ENCODE data around the gene PAF1. TPM values are rescaled to one million over a fixed set of nuclear protein-coding genes. Genes with fewer than 3 reads are reported as not detected.
"Not testable (repeated sequence)": the region's sequence is repeated elsewhere in the genome, so short reads cannot be mapped to it uniquely, and the experiment has no call there.

The PAF1 gene
- total RNA-seq, 1 experiment from 2014 or later: 27.7 TPM

GRCh38 chr19:39385629-39386411, 5.1 kb downstream of the PAF1 start:
- no peak for DNase-seq (ENCODE audit: extremely low read depth, low read depth)

GRCh38 chr19:39384839-39385568, 5.9 kb downstream of the PAF1 start:
- no peak for DNase-seq (ENCODE audit: extremely low read depth, low read depth)

- DNase-seq (ENCODE audit: extremely low read depth, low read depth): no peak
Measured at GRCh38 chr19:39382991-39383828, 7.7 kb downstream of the PAF1 start.

- DNase-seq (ENCODE audit: extremely low read depth, low read depth): no peak
Measured at GRCh38 chr19:39381910-39382611, 8.8 kb downstream of the PAF1 start.

GRCh38 chr19:39380521-39381502, 10.1 kb downstream of the PAF1 start:
- DNase-seq (ENCODE audit: extremely low read depth, low read depth): no peak

DNA sequence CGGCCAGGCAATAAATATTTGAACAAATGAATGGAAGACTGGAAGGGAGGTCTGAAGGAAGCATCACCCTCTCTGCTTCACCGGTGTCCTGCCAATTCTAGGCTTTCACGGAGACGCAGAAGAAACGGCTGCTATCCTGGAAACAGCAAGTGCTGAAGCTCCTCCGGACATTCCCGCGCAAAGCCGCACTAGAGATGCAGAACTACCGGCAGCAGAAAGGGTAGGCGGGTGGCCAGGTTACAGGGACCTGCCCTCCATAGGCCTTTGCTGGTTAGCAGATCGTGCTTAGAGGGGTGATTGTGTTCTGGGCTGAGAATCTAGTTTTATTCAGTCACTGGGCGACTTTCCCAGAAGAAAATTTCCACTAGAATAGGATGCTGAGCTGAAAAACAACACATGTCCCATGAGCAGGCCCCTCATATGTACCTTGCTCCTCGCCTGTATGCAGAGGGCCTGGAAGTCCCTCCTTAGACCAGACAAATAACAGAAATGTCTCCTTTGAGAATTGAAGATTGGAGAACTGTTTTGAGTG, 11.0 kb downstream of the PAF1 start:
- no peak for DNase-seq (ENCODE audit: extremely low read depth, low read depth)

DNA sequence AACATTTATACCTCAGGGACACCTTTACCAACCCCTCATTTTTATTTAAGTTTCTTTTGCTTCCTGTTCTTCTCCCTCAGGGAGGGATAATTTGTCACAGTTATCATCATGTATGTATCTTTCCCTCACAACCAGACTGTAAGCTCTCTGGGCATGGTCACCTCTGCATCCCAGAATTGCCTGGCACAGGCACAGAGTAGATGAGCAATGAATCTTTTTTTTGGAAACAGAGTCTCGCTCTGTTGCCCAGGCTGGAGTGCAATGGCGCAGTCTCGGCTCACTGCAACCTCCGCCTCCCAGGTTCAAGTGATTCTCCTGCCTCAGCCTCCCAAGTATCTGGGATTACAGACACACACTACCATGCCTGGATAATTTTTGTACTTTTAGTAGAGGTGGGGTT, 11.5 kb downstream of the PAF1 start:
- not testable (repeated sequence) for DNase-seq (ENCODE audit: extremely low read depth, low read depth)

DNA sequence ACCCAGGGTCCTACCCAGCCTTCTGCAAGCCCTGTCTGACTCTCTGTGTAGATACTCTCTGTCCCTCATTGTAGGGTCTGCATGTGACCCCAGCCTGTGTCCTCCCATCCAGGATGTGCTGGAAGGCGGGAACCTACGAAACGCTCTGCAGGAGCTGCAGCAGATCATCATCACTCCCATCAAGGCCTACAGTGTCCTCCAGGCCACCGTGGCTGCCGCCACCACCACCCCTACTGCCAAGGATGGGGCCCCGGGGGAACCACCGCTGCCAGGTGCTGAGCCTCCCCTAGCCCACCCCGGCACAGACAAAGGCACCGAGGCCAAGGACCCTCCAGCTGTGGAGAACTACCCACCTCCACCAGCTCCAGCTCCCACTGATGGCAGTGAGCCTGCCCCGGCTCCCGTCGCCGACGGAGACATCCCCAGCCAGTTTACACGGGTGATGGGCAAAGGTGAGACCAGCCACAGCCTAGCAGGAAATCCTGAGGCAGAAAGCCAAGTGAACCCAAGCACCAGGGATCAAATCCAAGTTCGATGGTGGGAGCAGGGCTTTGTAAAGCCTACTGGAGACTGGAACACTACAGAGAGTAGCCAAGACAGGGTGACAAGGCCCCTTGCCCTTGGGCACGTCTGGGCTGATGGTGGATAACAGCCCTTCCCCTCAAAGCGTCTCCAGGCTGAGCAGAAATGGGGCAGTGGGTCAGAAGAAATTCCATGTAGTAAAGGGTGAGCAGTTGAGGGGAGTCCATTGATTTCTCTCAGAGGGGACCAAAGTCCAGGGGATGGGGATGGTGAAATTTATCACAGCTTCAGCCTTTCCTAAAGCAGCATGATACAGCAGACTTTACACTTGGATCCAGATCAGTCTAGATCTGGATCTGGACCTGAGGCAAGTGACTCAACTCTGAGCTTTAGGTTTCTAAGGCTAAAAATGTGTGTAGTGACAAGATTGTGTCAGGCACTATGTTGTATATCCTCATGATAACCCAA, 13.2 kb downstream of the PAF1 start:
- no peak for DNase-seq (ENCODE audit: extremely low read depth, low read depth)

DNA sequence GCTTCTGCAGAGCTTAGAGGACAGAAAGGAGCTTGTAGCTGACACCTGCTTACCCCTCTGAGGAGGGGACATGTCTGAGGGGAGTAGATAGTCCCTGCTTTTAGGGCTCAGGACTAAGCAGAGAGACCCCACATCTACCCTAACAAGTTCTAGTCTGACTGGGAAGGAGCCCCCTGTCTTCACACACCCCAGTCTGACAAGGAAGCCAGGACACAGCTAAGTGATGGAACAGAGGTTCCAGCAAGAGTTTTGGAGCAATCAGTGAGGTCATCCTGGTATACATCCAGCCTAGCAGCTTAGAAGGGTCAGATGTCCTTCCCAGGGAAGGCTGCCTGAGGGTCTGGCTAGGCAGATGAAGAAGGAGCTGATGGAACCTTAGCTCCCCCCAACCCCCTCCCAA, 15.0 kb downstream of the PAF1 start:
- DNase-seq (ENCODE audit: extremely low read depth, low read depth): no peak

- DNase-seq (ENCODE audit: extremely low read depth, low read depth): no peak
Measured at GRCh38 chr19:39372941-39373340, 18.0 kb downstream of the PAF1 start.

DNA sequence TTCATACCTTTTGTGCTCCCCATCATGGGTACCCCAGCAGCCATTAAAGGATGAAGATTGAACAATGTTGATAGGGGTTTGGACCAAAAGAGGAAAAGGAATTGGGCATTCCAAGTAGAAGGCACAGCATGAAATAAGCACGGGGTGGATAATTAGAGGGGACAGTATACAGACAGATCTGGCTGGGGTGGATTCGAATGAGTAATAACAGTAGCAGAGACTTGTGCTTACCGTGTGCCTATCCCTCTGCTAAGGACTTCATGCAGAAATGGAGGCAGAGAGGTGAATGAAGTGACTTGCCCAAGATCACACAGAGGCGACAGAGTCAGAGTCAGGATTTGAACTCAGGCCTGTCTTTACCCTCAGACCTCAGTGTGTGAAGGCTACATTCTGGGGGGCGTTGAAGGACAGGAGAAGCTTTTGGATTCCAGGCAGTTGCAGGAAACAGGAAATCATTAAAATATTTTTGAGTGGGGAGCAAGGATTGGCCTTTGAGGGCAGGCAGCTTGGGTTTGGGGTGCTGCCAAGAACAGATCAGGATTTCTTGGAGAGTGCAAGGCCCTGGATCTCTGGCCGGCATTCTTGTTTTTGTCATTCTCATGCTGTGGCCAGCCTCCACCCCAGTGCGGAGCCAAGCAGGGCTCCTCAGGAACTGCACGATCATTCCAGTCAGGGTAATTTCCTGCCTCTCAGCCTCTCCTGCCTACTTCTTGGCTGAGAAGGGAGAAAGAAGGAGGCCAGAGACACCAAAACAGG, 18.7 kb downstream of the PAF1 start:
- no peak for DNase-seq (ENCODE audit: extremely low read depth, low read depth)

- no peak for DNase-seq (ENCODE audit: extremely low read depth, low read depth)
Measured at GRCh38 chr19:39370735-39371134, 20.2 kb downstream of the PAF1 start.

DNA sequence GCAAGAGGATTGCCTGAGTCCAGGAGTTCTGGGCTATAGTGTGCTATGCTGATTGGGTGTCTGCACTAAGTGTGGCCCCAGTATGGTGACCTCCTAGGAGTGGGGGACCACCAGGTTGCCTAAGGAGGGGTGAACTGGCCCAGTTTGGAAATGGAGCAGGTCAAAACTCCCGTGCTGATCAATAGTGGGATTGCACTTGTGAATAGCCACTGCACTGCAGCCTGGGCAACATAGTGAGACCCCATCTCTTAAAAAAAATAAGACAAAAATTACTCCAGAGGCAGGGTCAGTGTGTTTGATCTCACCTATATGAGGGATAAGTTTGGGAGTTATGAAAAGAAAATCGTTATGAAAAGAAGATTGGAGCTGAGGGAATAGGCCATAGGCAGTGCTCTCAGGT, 21.7 kb downstream of the PAF1 start:
- no peak for DNase-seq (ENCODE audit: extremely low read depth, low read depth)

DNA sequence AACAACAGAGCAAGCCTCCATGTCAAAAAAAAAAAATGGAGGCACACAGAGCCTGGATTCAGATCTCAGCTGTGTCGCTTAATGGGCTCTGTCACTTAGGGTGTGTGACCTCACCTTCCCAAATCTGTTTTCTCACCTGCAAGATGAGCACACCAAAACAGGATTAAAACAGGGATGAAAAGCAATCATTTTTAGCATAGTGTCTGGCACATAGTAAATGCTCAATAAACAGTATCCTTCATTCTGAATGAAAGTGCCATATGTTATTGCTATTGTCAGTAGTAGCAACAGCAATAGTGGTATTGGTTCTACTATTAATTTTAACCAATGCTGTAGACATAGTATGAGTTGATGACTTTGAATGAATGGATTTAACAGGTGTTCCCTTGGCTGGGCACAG, 25.4 kb downstream of the PAF1 start:
- no peak for DNase-seq (ENCODE audit: extremely low read depth, low read depth)

DNA sequence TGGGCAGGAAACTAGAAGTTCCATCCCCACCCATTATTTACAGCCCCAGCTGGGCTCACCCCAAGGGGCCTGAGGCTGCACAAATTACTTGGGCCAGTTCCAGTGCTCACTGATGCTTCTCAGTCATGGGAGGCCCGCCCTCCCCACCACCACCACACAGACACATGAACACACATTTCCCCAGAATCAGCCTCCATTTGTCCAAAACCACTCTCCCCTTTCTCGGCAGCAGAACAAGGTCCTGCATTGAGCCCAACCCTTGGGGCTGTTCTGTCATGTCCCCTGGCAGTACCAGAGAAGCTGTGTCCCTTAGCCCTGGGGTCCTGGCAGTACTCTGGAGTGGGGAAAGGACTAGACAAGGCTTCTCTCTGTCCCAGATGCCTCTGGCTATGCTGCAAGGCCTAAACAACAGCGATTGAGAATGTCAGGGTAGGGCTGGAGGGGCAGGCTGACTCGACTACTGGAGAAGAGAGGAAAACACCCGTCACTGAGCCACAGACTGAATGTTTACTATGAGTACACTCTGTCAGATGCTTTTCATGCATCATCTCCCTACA, 26.9 kb downstream of the PAF1 start:
- DNase-seq (ENCODE audit: extremely low read depth, low read depth): no peak

- DNase-seq (ENCODE audit: extremely low read depth, low read depth): no peak
Measured at GRCh38 chr19:39362682-39363657, 27.9 kb downstream of the PAF1 start.
